KMS-11 (cell line): Measurements from ENCODE around the gene SMPD4.
A peak's percentile ranks its signal among the peaks of the same experiment; 100 is the strongest.
"Not testable (repeated sequence)": the region's sequence is repeated elsewhere in the genome, so short reads cannot be mapped to it uniquely, and the experiment has no call there.

ENCODE experiments used
- H2AFZ ChIP-seq: fragments of 200-600 bp; sonication (generic); 2 replicates; pipeline ENCODE4 v1.6.1; 2016; ENCODE audit warnings: antibody characterized with exemption, mixed run types, low read depth
- H3K27ac ChIP-seq: fragments of 200-600 bp; sonication (generic); 2 replicates; pipeline ENCODE4 v1.6.1; 2016; ENCODE audit warnings: mild to moderate bottlenecking, mixed run types
- H3K27me3 ChIP-seq: fragments of 200-600 bp; sonication (generic); 2 replicates; pipeline ENCODE4 v1.6.1; 2017; ENCODE audit warnings: mild to moderate bottlenecking, low read depth, mixed run types, moderate library complexity; ENCODE audit not compliant: insufficient read depth
- H3K36me3 ChIP-seq: fragments of 200-600 bp; sonication (generic); 2 replicates; pipeline ENCODE4 v1.6.1; 2017; ENCODE audit warnings: mild to moderate bottlenecking, mixed run types; ENCODE audit not compliant: insufficient read depth
- H3K4me1 ChIP-seq: fragments of 200-600 bp; sonication (generic); 2 replicates; pipeline ENCODE4 v1.6.1; 2016; ENCODE audit warnings: mild to moderate bottlenecking, low read depth, mixed run types; ENCODE audit not compliant: poor library complexity, severe bottlenecking
- H3K4me2 ChIP-seq: fragments of 200-600 bp; sonication (generic); 2 replicates; pipeline ENCODE4 v1.7.0; 2016; ENCODE audit warnings: mild to moderate bottlenecking, mixed run types
- H3K4me3 ChIP-seq: fragments of 200-600 bp; sonication (generic); IDR thresholded peaks from 2 replicates; pipeline ENCODE4 v1.6.1; 2017; ENCODE audit warnings: low read depth, low read length, mixed read lengths; ENCODE audit not compliant: insufficient read depth
- H3K79me2 ChIP-seq: fragments of 200-600 bp; sonication (generic); 2 replicates; pipeline ENCODE4 v1.6.1; 2016; ENCODE audit warnings: low read depth, mixed run types; ENCODE audit not compliant: insufficient read depth
- H3K9ac ChIP-seq: fragments of 200-600 bp; sonication (generic); 2 replicates; pipeline ENCODE4 v1.6.1; 2016; ENCODE audit warnings: mild to moderate bottlenecking, mixed run types
- H4K20me1 ChIP-seq: fragments of 200-600 bp; sonication (generic); 2 replicates; pipeline ENCODE4 v1.6.1; 2016; ENCODE audit warnings: mild to moderate bottlenecking, mixed run types; ENCODE audit not compliant: insufficient read depth
- TF ChIP-seq, protein P1 (sequence below): fragments of 200-600 bp; sonication (generic); conservative IDR thresholded peaks from 2 replicates; pipeline ENCODE4 v1.6.1; 2017; ENCODE audit warnings: low read depth, mild to moderate bottlenecking, antibody characterized with exemption, low read length, moderate library complexity, mixed read lengths

Gene SMPD4, protein sequence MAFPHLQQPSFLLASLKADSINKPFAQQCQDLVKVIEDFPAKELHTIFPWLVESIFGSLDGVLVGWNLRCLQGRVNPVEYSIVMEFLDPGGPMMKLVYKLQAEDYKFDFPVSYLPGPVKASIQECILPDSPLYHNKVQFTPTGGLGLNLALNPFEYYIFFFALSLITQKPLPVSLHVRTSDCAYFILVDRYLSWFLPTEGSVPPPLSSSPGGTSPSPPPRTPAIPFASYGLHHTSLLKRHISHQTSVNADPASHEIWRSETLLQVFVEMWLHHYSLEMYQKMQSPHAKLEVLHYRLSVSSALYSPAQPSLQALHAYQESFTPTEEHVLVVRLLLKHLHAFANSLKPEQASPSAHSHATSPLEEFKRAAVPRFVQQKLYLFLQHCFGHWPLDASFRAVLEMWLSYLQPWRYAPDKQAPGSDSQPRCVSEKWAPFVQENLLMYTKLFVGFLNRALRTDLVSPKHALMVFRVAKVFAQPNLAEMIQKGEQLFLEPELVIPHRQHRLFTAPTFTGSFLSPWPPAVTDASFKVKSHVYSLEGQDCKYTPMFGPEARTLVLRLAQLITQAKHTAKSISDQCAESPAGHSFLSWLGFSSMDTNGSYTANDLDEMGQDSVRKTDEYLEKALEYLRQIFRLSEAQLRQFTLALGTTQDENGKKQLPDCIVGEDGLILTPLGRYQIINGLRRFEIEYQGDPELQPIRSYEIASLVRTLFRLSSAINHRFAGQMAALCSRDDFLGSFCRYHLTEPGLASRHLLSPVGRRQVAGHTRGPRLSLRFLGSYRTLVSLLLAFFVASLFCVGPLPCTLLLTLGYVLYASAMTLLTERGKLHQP

DNA sequence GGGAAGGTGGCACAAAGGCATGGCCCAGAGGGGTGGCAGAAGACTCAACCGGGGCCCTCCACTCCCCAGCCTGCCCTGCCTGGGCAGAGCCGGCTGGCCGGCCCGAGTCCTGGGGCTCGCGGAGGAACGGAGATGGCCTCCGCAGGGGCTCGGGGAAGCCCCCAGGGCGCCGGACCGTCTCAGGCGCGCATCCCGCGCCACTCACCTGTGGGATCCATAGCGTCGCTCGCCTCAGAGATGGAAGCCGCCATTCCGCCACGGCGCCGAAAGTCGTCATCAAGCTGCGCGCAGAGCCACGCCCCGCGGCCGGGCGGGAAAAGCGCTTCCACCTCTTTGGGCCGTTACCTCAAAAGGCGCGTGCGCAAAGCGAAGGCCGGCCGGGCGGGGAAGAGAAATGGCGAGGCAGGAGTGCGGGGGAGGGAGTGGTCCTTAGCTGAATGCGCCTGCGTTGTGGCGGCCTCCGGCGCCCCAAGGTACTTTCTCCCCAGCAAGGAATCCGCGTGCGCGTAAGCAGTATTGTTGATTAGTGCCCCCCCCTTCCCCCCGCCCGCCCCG, at the start of gene SMPD4:
Gene SMPD4, minus strand, starts transcription at position 278 of the 555 bp plus-strand sequence. CDS start 5,010 bp downstream, outside the sequence.
- Histone ChIP-seq H3K27me3 (no peaks in the 10 kb centered on the region), H3K36me3 (no peaks in the 10 kb centered on the region), H4K20me1 (no peaks in the 10 kb centered on the region), H3K79me2 (peaks cover 72% of the 10 kb centered on the region), H3K9ac (peak within 1 kb of the TSS; percentile 86), H2AFZ (peak within 1 kb of the TSS; percentile 76; the same call in 1 of the 2 replicates), H3K4me2 (peak within 1 kb of the TSS; percentile 92), H3K4me3 (no peak within 1 kb of the TSS), H3K4me1 (peaks cover 6% of the 10 kb centered on the region), H3K27ac (peak within 1 kb of the TSS; percentile 76)
- TF ChIP-seq, protein P1, sequence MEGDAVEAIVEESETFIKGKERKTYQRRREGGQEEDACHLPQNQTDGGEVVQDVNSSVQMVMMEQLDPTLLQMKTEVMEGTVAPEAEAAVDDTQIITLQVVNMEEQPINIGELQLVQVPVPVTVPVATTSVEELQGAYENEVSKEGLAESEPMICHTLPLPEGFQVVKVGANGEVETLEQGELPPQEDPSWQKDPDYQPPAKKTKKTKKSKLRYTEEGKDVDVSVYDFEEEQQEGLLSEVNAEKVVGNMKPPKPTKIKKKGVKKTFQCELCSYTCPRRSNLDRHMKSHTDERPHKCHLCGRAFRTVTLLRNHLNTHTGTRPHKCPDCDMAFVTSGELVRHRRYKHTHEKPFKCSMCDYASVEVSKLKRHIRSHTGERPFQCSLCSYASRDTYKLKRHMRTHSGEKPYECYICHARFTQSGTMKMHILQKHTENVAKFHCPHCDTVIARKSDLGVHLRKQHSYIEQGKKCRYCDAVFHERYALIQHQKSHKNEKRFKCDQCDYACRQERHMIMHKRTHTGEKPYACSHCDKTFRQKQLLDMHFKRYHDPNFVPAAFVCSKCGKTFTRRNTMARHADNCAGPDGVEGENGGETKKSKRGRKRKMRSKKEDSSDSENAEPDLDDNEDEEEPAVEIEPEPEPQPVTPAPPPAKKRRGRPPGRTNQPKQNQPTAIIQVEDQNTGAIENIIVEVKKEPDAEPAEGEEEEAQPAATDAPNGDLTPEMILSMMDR, result no peak

DNA sequence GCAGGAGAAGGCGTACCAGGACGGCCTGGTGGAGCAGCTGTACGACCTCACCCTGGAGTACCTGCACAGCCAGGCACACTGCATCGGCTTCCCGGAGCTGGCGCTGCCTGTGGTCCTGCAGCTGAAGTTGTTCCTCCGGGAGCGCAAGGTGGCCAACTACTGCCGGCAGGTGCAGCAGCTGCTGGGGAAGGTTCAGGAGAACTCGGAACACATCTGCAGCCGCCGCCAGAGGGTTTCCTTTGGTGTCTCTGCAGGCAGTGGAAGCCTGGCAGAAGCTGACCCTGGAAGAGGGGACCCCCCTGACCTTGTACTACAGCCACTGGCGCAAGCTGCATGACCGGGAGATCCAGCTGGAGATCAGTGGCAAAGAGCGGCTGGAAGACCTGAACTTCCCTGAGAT, 49.5 kb upstream of the SMPD4 start:
- H3K4me2 ChIP-seq, H3K4me3 ChIP-seq, H3K27ac ChIP-seq, H3K4me1 ChIP-seq, H3K79me2 ChIP-seq, H4K20me1 ChIP-seq, H3K36me3 ChIP-seq, H2AFZ ChIP-seq, H3K9ac ChIP-seq, H3K27me3 ChIP-seq: not testable (repeated sequence)

DNA sequence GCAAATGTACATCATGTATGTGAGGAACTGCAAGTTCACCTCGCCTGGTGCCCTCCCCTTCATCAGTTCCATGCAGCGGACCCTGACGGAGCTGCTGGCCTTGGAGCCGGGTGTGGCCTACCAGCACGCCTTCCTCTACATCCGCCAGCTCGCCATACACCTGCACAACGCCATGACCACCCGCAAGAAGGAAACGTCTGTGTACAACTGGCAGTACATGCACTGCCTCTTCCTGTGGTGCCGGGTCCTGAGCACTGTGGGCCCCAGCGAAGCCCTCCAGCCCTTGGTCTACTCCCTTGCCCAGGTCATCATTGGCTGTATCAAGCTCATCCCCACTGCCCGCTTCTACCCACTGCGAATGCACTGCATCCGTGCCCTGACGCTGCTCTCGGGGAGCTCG, 49.0 kb upstream of the SMPD4 start:
- not testable (repeated sequence) for H2AFZ ChIP-seq, H4K20me1 ChIP-seq, H3K4me2 ChIP-seq, H3K79me2 ChIP-seq, H3K4me3 ChIP-seq, H3K27me3 ChIP-seq, H3K4me1 ChIP-seq, H3K36me3 ChIP-seq, H3K9ac ChIP-seq, H3K27ac ChIP-seq

DNA sequence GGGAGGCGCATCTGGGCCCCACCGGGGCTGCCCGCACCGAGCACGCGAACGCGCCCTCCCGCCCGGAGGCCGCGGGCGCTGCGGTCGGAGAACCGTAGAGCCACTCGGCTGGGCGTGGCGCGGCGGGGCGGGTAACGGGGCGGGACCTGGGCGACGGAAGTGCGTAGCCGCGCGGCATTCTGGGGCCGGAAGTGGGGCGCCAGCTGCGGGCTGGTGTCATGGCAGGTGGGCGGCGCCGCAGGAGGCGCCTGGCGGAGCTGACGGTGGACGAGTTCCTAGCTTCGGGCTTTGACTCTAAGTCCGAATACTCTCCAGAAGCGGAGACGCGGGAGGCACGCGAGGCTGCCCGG, 47.7 kb upstream of the SMPD4 start:
- not testable (repeated sequence) for H3K27ac ChIP-seq, H3K27me3 ChIP-seq, H2AFZ ChIP-seq, H3K4me1 ChIP-seq, H3K4me3 ChIP-seq, H3K79me2 ChIP-seq, H3K4me2 ChIP-seq, H3K9ac ChIP-seq, H3K36me3 ChIP-seq, H4K20me1 ChIP-seq

DNA sequence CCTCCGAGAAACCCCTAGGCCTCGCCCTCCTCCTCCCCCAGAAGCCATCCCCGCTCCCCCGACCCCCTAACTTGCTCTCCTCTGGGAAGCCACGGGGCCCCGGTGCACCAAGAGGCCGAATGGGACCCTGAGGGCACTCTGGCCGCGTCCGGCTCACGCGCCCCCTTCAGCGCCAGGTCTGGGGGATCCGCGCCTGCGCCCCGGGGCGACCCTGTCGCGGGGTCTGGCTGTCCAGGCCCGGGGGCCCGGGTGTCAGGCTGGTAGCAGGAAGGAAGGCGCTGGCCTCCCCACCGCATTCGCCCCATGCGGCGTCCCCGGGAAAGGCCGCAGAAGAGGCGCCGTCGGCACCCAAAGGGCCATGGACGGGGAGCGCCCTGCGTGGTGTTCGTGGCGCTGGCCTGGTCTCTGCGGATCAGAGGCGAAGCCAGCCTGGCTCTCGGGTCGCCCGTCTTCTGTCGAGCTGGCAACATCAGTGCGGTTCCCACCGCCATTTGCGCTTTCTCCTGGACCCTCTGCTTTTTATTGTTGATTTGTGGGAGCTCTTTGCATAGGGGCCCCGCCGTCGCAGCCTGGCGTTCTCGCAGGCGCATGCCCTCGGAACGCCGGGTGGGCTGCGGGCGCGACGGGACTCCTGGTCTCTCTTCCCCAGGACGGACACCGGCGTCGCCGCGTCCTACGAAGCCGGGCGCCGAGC, 47.2 kb upstream of the SMPD4 start:
- not testable (repeated sequence) for H3K36me3 ChIP-seq, H3K27ac ChIP-seq, H3K79me2 ChIP-seq, H3K27me3 ChIP-seq, H4K20me1 ChIP-seq, H3K4me3 ChIP-seq, H3K4me2 ChIP-seq, H2AFZ ChIP-seq, H3K9ac ChIP-seq, H3K4me1 ChIP-seq

DNA sequence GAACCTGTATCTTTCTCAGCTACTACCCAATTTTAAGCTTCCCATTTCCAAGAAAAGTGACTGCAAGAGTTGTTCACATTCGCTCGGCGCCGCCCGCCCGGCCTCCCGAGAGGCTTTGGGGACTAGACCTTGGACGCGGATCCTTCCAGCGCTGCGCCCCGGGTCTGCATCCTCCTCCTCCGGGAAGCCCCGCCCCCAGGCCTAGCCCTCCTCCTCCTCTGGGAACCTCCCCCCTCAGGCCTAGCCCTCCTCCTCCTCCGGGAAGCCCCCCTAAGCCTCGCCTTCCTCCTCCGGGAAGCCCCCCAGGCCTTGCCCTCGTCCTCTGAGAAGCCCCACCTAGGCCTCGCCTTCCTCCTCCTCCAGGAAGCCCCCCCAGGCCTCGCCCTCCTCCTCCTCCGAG, 46.6 kb upstream of the SMPD4 start:
- not testable (repeated sequence) for H3K36me3 ChIP-seq, H3K4me1 ChIP-seq, H4K20me1 ChIP-seq, H3K4me3 ChIP-seq, H3K27me3 ChIP-seq, H3K4me2 ChIP-seq, H3K9ac ChIP-seq, H2AFZ ChIP-seq, H3K79me2 ChIP-seq, H3K27ac ChIP-seq

DNA sequence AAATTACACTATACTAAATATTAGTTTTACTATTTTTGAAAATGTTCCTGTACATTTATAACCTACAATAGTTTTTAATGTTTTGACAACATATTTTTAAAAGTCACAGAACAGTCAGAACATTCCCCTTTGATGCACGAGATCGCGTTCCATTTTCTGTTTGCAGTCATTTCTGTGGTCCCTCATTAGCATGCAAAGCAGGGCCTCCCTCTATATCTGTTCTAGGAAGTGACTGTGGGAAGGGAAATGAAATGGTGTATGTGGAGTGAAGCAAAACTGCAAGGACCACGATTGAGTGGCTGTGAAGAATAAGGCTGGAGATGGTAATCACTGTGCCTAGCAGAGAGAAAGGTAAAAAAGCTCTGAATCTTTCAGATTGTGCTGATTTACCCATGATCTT, 41.1 kb upstream of the SMPD4 start:
- not testable (repeated sequence) for H3K4me2 ChIP-seq, H3K27me3 ChIP-seq

DNA sequence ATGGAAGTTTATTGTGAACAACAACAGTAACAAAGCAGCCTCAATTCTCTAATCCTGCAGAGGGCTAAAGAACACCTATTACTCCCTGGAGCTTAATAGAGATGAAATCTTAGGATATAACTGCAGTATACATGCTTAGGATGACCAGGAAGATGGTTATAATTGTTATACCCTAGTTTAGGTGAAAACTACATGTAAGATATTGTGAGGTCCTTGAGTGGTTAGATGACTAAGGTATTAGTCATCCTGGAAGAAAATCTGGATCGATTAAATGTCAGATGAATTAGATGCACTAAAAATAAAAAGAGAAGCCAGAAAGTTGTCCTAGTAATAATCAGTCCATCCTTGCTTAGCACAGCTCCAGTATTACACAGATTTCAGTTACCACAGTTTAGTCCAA, 39.1 kb upstream of the SMPD4 start:
- not testable (repeated sequence) for H3K79me2 ChIP-seq, H3K4me2 ChIP-seq, H3K27ac ChIP-seq, H4K20me1 ChIP-seq, H2AFZ ChIP-seq, H3K9ac ChIP-seq, H3K36me3 ChIP-seq, H3K27me3 ChIP-seq, H3K4me3 ChIP-seq, H3K4me1 ChIP-seq

More for the DNA sequence above, 41.1 kb upstream of the SMPD4 start:
- H3K36me3 ChIP-seq, H3K27ac ChIP-seq, H3K9ac ChIP-seq, H4K20me1 ChIP-seq, H3K4me1 ChIP-seq, H2AFZ ChIP-seq, H3K79me2 ChIP-seq, H3K4me3 ChIP-seq: not testable (repeated sequence)

DNA sequence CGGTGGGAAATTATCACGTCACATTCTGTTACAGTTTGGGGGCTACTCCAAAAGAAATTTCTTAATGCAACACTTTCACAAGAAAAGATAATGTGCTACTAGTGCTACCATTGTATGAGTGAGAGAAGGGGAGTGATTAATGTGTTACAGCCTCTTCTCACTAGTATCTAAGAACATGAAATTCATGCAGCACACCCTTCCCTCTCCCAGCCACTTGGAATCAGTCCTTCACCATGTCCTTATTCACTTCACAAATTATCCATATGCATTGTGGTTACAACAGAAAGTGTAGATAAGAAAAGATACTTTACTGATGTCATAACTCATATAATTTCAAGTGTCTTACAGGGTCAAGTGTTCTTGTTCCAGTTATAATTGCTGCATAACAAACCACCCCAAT, 37.7 kb upstream of the SMPD4 start:
- H3K36me3 ChIP-seq, H3K4me3 ChIP-seq, H3K4me2 ChIP-seq, H2AFZ ChIP-seq, H3K4me1 ChIP-seq, H4K20me1 ChIP-seq, H3K27me3 ChIP-seq, H3K79me2 ChIP-seq, H3K9ac ChIP-seq, H3K27ac ChIP-seq: not testable (repeated sequence)
